HL-60/S4 (cell line): Measurements from ENCODE around the gene IGSF21.

Experiments used
- in situ Hi-C: fragments of 300-500 bp; cut with MboI; formaldehyde crosslinking; loops from 2 replicates; pipeline ENCODE4 v1.14.3; 2022; ENCODE audit warnings: low sequenced_read_pairs

The IGSF21 gene

DNA sequence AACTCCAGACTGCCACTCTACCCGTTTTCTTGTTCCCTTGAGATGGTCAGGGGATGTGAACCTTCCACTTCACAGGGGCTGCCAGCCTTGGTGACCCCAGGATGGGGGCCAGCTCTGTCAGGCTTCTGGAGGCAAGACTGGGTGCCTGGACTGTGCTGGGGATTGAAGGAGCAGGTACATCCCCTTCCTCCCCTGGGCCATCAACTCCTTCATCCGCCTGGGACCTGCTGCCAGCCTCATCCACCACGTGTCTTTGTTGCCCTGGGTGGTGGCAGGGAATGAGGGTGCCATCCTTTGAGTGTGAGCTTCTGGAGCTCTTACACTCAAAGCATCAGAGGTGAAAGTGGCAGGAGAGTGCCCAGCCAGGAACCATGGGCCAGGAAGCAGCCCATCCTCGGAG is 139.6 kb downstream of the IGSF21 start:
- in situ Hi-C loops: no loop called here

- in situ Hi-C loops: no loop called here
Observed at GRCh38 chr1:18249631-18250030, 142.0 kb downstream of the IGSF21 start.

- in situ Hi-C loops: no loop called here
Observed at GRCh38 chr1:18253093-18253492, 145.5 kb downstream of the IGSF21 start.

DNA sequence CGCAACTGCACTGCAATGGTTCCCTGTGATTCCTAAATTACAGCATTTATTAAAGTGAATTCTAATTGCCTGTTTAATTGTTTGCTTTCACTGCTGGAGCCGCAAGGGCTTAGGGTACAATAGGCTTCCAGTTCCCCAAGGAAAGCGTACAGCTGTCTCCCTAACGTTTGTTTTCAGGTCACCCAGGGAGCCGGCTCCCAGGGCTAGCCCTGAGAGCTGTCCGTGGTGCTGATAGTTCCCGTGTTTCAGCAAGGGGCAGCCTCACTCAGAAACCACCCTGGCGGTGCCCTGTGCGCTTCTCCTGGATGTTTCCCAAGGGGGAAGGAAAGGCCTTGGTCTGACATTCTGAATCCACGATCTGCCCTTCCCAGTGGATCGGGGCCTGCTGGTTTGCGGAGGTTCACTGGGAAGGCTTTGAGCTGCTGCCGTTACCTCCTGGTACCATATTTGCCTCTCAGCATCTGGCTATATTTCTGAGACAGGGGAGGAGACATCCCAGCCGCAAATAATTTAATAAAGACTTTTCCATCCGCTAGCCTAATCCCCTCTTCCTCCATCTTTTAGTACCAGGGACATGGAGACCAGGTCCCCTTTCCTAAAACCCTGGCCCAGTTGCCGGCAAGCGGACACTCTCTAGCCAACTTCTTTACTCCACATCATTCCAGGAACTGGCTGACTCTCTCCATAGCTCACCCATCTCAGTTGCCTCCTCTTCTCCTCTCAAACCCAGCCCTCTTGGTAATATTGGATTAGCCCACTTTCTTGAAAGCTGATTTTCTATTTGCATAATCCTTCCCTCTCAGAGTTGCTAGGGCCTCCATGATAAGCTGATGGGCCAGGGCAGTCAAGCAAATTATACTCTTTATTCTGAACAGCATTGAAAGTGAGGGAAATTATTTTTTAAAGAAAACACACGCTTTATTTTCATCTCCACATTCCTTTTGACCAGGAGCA is 149.0 kb downstream of the IGSF21 start:
- in situ Hi-C loops: no loop called here

DNA sequence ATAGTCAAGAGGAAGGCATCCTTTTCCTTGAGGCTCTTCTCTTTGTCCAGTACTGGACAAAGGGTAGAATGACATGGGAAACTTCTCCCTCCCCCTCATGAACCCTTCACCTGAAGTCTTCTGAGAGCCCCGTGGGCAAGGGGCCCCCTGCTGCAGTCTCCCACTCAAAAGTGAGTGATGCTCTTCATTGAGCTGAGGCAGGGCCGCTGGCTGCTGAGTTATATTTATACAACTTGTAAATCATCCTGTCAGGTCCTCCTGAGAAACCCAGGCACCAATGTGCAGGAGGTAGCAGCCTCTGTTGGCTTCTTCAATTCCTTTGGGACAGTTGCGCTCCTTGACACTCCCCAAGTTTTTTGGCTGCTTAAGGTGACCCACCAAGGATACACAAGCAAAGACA is 150.2 kb downstream of the IGSF21 start:
- in situ Hi-C loops: no loop called here

- in situ Hi-C loops: no loop called here
Observed at GRCh38 chr1:18261891-18262290, 154.3 kb downstream of the IGSF21 start.

DNA sequence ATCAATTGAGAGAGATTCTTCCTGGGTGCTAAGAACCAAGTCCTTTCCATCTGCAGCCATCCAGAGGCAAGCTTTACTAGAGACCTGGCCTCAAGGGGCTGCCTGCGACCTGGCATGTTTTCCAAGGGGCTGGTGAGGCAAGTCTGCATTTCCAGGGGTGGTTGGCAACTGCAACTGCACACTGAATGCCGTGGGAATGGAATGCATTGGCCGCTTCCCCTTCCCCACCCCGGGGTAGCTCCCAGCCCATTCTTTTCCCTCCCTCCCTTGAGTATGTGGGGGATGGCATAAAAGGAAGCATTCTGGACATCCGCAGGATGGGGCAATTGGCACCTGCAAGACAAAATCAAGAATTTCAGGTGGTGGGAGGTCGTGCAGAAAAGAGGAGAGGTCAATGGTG is 155.1 kb downstream of the IGSF21 start:
- in situ Hi-C loops: no loop called here

GRCh38 chr1:18263547-18264120 is 156.0 kb downstream of the IGSF21 start:
- in situ Hi-C loops: no loop called here

GRCh38 chr1:18264450-18265039 is 156.9 kb downstream of the IGSF21 start:
- in situ Hi-C loops: no loop called here

DNA sequence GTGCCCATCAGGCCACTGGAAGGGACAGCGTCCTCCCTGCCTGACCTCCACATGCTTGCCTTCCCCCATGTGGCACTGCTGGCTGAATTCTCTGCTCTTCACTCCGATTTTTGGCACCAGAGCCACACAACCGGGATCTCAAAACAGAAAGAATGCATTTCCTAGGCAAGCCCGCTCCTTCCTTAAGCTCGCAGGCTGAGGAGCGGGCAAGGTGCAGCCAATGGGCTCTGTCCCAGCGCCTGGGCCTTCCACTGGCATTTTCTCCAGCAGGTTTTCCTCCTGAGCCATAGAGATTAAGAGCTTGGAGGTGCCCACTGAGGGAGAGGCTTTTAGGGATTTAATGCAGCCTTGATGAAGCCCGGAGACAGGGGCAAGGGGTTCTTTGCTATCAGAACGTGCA is 158.0 kb downstream of the IGSF21 start:
- in situ Hi-C loops: no loop called here

- in situ Hi-C loops: no loop called here
Observed at GRCh38 chr1:18266391-18266790, 158.8 kb downstream of the IGSF21 start.

- in situ Hi-C loops: no loop called here
Observed at GRCh38 chr1:18271336-18271735, 163.7 kb downstream of the IGSF21 start.

DNA sequence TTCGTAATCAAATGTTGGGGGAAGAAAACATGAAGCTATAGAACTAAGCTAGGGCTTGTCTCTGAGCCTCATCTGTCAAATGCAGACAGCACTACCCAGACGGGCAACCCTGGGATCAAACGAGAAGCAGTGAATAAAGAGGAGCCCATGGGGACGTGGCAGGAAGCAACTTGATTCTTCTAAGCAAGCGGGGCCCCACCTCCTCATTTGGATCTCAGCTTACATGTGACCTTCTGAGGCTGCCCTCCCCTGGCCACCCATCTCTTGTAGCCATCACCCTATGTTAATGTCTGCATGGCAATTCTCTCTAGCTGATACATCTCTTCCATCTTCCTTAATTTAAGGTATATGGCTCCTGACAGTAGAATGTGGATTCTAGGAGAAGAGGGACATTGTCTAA is 171.3 kb downstream of the IGSF21 start:
- in situ Hi-C loops: no loop called here

DNA sequence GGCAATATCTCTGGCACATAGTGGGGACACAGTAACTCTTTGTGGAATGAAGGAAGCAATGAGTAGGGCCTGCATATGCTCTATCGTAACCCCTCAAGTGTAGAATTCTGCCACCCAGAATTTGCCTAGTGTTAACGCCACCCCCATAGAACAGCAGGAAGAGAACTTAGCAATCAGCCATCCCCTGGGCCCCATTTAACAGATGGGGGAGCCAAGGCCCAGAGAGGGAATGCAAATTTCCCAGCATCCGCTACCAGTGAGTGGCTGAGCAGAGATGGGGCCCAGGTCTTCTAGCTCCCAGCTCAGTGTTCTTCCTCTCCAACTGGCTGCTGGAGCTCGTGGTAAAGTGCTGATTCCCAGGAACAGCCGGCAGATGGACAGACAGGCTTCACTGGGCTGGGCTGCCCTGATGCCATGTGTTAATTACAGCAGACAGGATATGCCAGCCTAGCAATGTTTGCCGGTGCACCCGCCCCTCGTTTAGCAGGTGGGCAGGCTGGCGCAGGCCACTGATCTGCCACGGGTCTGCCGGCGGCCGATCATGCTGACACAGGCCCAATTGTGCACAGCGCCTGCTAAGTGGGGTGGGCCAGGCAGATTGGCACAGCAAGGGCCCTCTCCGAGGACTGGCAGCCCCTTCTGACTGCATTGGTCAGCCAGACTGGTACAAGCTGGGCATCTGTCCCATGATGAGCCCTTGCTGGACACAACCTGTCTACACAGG is 171.9 kb downstream of the IGSF21 start:
- in situ Hi-C loops: no loop called here

GRCh38 chr1:18280956-18281355 is 173.4 kb downstream of the IGSF21 start:
- in situ Hi-C loops: no loop called here

DNA sequence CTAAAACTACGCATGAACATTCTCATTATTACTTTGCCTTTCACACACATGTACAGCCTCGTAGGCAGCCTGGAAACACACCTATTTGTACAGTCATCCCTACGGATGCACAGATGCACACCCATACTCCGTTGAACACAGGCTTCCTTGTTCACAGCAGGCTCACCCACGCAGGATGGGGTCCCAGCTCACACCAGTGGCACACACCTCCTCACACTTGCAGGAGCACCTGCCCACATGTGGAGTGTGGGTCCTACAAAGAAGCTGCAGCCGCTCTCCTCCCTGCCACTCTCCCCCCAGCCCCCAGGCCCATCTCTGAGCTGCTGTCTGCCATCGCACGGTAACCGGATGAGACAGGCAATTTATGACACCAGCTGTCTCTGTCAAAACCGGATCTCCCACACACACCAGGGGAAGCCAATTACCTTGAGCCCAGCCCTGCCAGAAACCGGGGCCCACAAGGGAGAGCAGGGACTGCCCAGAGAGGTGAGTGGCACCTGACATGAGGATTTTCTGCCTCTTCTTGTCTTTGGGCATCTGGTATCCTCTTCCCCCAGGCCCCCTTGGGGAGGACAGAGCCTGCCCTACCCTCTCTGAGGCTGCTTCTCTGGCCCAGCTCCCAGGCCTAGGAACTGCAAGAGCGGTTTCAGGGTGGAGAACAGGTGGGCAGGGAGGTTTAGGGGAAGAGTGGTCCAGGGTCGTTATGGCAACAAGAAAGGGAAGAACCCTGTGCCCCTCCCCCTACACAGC is 175.4 kb downstream of the IGSF21 start:
- in situ Hi-C loops: no loop called here

- in situ Hi-C loops: no loop called here
Observed at GRCh38 chr1:18283601-18284385, 176.2 kb downstream of the IGSF21 start.

GRCh38 chr1:18284805-18285537 is 177.4 kb downstream of the IGSF21 start:
- in situ Hi-C loops: no loop called here

- in situ Hi-C loops: no loop called here
Observed at GRCh38 chr1:18285538-18285924, 177.9 kb downstream of the IGSF21 start.
